VCaP (cell line): ENCODE measurements around the gene RILP.

ENCODE experiments used
- H3K27ac ChIP-seq: fragments of 450-650 bp; 2 replicates; pipeline ENCODE4 v1.5.1; 2017
- TF ChIP-seq, protein P1 (sequence below): fragments of 450-650 bp; conservative IDR thresholded peaks from 2 replicates; pipeline ENCODE4 v1.5.1; 2017; ENCODE audit warnings: mild to moderate bottlenecking, moderate library complexity

The RILP gene

GRCh38 chr17:1616101-1616500 is 33.6 kb downstream of the RILP start:
- H3K27ac ChIP-seq = no peak overlapping the region
- TF ChIP-seq, protein P1, sequence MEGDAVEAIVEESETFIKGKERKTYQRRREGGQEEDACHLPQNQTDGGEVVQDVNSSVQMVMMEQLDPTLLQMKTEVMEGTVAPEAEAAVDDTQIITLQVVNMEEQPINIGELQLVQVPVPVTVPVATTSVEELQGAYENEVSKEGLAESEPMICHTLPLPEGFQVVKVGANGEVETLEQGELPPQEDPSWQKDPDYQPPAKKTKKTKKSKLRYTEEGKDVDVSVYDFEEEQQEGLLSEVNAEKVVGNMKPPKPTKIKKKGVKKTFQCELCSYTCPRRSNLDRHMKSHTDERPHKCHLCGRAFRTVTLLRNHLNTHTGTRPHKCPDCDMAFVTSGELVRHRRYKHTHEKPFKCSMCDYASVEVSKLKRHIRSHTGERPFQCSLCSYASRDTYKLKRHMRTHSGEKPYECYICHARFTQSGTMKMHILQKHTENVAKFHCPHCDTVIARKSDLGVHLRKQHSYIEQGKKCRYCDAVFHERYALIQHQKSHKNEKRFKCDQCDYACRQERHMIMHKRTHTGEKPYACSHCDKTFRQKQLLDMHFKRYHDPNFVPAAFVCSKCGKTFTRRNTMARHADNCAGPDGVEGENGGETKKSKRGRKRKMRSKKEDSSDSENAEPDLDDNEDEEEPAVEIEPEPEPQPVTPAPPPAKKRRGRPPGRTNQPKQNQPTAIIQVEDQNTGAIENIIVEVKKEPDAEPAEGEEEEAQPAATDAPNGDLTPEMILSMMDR = no peak

DNA sequence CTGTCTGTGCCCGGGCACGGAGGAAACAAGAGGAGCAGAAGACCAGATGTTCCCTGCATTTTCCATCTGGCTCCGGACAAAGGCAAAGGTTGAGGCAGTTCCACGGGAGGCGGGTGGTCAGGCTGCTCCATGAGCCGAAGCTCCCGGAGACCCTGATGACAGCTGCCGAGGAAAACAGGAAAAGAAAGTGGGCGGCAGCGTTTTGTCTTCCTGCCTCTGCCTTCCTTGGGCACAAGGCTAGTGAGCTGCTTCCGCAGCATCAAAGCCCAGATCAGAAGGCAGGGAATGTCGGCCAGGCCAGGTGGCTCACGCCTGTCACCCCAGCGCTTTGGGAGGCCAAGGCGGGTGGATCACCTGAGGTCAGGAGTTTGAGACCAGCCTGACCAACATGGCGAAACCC is 37.3 kb downstream of the RILP start:
- TF ChIP-seq, protein P1 = no peak
- no peak overlapping the region for H3K27ac ChIP-seq

DNA sequence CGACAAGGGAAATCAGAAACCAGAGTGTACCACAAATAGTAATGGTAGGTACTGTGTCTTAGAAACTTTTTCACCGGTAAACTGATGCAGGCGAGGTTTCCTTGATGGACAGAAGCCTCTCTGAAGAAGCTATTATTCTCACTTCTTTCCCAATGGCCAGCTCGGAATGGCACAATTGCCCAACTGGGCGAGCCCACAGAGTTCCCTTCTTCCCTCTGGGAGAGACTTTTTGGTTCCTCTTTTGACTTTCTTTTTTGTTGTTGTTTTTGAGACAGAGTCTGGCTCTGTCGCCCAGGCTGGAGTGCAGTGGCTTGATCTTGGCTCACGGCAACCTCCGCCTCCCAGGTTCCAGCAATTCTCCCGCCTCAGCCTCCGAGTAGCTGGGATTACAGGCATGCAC is 38.0 kb downstream of the RILP start:
- H3K27ac ChIP-seq = no peak overlapping the region
- TF ChIP-seq, protein P1 = no peak

GRCh38 chr17:1608676-1609075 is 41.0 kb downstream of the RILP start:
- no peak overlapping the region for H3K27ac ChIP-seq
- TF ChIP-seq, protein P1 = no peak

DNA sequence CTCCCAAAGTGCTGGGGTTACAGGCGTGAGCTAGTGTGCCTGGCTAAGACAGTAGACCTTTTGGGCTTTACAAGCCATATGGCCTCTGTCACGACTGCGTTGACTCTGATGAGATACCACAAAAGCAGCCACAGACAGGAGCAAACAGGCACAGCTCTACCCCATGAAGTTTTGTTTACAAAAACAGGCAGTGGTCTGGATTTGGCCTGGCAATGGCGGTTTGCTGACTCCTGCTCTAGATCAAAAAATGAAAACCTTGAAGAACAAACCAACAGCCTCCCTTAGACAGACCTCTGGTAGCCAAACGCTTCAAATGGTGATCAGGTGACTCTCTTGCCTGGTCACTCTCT is 41.7 kb downstream of the RILP start:
- H3K27ac ChIP-seq = no peak overlapping the region
- TF ChIP-seq, protein P1 = no peak

GRCh38 chr17:1606352-1606985 is 43.2 kb downstream of the RILP start:
- no peak overlapping the region for H3K27ac ChIP-seq
- TF ChIP-seq, protein P1 = no peak

DNA sequence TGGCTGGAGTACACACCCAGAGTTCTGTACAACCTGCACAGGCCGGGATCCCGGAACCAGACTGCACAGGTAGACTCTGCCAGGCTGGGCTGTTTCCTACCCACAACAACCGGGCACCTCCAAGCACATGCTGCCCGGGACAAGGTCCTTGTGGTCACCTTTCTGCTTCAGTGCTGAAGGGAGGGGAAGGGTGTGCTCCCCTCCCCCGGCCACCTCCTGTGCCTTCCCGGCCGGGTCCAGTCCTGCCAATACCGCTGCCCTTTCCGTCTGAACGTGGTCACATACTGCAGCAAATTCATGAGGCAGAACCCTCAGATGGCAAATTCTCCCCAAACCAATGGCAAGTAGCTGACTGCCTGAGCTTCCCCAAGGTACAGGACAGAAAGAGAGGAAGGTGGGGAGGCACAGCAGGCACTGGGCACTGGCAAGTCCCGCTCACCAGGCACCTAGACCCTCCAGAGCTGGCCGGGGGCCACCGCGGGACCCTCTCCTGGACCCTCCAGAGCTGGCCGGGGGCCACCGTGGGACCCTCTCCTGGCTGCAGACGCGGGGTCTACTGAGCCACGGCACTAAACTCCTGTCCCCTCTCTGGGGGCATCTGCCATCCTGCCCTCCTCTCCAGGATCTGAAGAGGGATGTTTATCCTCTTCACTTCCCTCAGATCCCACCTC is 43.9 kb downstream of the RILP start:
- no peak overlapping the region for H3K27ac ChIP-seq
- TF ChIP-seq, protein P1 = no peak
